ENCODE data around the gene MFN2. TPM values are rescaled to one million over a fixed set of nuclear protein-coding genes. Genes with fewer than 3 reads are reported as not detected.

Gene MFN2
- total RNA-seq, 1 donor from 2014 or later = 663 TPM

GRCh38 chr1:11978301-11978700 lies 1.9 kb upstream of the MFN2 start:
- H3K27me3 ChIP-seq (ENCODE audit: low read depth) = no peaks in the 10 kb centered on the region
- intact Hi-C loops (cut with micrococcal nuclease) = no loop called here
- no peak overlapping the region for H3K4me3 ChIP-seq
- peak overlapping the region; percentile 97 for H3K27ac ChIP-seq (replicated peaks)
- peaks cover 44% of the 10 kb centered on the region for H3K36me3 ChIP-seq
- no peaks in the 10 kb centered on the region for H3K9me3 ChIP-seq (replicated peaks)
- no peak for TF ChIP-seq CTCF (IDR thresholded peaks at IDR 0.05; ENCODE audit: borderline replicate concordance)
- peaks cover 50% of the 10 kb centered on the region for H3K4me1 ChIP-seq
- DNase-seq = no peak

DNA sequence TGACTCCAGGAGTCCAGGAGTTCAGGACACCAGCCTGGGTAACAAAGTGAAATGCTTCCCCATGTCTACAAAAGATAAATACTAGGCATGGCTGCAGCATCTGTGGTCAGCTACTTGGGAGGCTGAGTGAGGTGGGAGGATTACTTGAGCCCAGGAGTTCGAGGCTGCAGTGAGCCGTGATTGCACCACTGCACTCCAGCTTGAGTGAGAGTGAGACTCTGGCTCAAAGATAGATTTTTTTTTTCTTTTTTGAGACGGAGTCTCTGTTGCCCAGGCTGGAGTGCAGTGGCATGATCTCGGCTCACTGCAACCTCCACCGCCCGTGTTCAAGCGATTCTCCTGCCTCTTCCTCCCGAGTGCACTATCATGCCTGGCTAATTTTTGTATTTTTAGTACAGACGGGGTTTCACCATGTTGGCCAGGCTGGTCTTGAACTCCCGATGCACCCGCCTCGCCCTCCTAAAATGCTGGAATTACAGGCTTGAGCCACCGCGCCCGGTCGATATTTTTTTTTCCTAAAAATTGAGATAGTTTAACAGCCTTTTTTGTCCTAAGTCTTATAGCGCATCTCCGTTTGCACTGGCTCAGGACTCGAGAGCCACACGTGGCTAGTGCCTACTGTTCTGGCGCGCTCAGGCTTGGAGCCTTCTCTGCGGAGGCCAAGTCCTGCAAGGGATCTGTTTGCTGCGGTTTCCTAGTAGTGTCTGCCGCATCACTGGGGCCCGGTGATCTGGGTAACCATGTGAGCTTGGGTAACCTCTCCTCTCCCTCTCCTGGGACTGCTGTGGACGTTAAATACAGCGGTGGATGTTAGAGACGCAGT lies 1.0 kb upstream of the MFN2 start:
- peaks cover 59% of the 10 kb centered on the region for H3K4me1 ChIP-seq
- peaks cover 45% of the 10 kb centered on the region for H3K36me3 ChIP-seq
- H3K27ac ChIP-seq (replicated peaks) = peak overlapping the region; percentile 97
- intact Hi-C loops (cut with micrococcal nuclease) = no loop called here
- no peak for TF ChIP-seq CTCF (IDR thresholded peaks at IDR 0.05; ENCODE audit: borderline replicate concordance)
- H3K27me3 ChIP-seq (ENCODE audit: low read depth) = no peaks in the 10 kb centered on the region
- H3K9me3 ChIP-seq (replicated peaks) = no peaks in the 10 kb centered on the region
- peak overlapping the region; percentile 91 for H3K4me3 ChIP-seq
- no peak for DNase-seq

- intact Hi-C loops (cut with micrococcal nuclease) = no loop called here
- peak overlapping the region; percentile 97 for H3K27ac ChIP-seq (replicated peaks)
- peaks cover 46% of the 10 kb centered on the region for H3K36me3 ChIP-seq
- no peaks in the 10 kb centered on the region for H3K9me3 ChIP-seq (replicated peaks)
- peaks cover 73% of the 10 kb centered on the region for H3K4me1 ChIP-seq
- peak overlapping the region; percentile 91 for H3K4me3 ChIP-seq
- DNase-seq = no peak
- no peaks in the 10 kb centered on the region for H3K27me3 ChIP-seq (ENCODE audit: low read depth)
- TF ChIP-seq CTCF (IDR thresholded peaks at IDR 0.05; ENCODE audit: borderline replicate concordance) = no peak
Measured at GRCh38 chr1:11980676-11980972, 380 bp downstream of the MFN2 start.

- H3K27ac ChIP-seq (replicated peaks) = peak overlapping the region; percentile 97
- no peaks in the 10 kb centered on the region for H3K9me3 ChIP-seq (replicated peaks)
- intact Hi-C loops (cut with micrococcal nuclease) = no loop called here
- H3K27me3 ChIP-seq (ENCODE audit: low read depth) = no peaks in the 10 kb centered on the region
- H3K4me1 ChIP-seq = peaks cover 82% of the 10 kb centered on the region
- no peak for TF ChIP-seq CTCF (IDR thresholded peaks at IDR 0.05; ENCODE audit: borderline replicate concordance)
- DNase-seq = no peak
- peak overlapping the region; percentile 91 for H3K4me3 ChIP-seq
- peaks cover 46% of the 10 kb centered on the region for H3K36me3 ChIP-seq
Measured at GRCh38 chr1:11981378-11982009, 1.2 kb downstream of the MFN2 start.

DNA sequence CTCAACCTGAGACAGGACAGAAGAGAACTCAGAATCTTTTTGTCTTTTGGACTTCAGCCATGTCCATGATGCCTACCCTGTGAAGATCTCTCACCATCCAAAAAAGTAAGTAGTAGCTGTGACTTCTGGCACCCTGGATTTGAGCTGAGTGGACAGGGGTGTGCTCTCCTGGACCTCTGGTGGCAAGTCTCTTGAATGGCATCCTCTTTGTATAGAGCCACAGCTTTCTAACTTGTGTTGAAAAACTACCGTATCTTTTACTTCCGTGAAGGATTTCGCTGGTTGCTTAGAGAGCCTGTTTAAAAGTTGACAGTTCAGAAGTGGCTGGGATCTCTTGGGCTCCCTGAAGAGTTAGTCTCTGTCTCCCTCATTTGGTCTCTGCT lies 1.8 kb downstream of the MFN2 start:
- peaks cover 48% of the 10 kb centered on the region for H3K36me3 ChIP-seq
- intact Hi-C loops (cut with micrococcal nuclease) = no loop called here
- DNase-seq = no peak
- H3K27me3 ChIP-seq (ENCODE audit: low read depth) = no peaks in the 10 kb centered on the region
- peak overlapping the region; percentile 97 for H3K27ac ChIP-seq (replicated peaks)
- H3K4me3 ChIP-seq = peak overlapping the region; percentile 91
- no peaks in the 10 kb centered on the region for H3K9me3 ChIP-seq (replicated peaks)
- peaks cover 87% of the 10 kb centered on the region for H3K4me1 ChIP-seq
- peak; percentile 51 for TF ChIP-seq CTCF (IDR thresholded peaks at IDR 0.05; ENCODE audit: borderline replicate concordance)
